ENCODE results near the gene COL8A1.
"Not testable (repeated sequence)": the region's sequence is repeated elsewhere in the genome, so short reads cannot be mapped to it uniquely, and the experiment has no call there.

COL8A1 gene

GRCh38 chr3:99836681-99837080 is 198.3 kb downstream of the COL8A1 start:
- H3K4me3 ChIP-seq (ENCODE audit: low read depth, low read length) = no peak overlapping the region

GRCh38 chr3:99837715-99838114 is 199.3 kb downstream of the COL8A1 start:
- H3K4me3 ChIP-seq (ENCODE audit: low read depth, low read length) = no peak overlapping the region

GRCh38 chr3:99838755-99839154 is 200.4 kb downstream of the COL8A1 start:
- no peak overlapping the region for H3K4me3 ChIP-seq (ENCODE audit: low read depth, low read length)

- no peak overlapping the region for H3K4me3 ChIP-seq (ENCODE audit: low read depth, low read length)
These were observed 201.2 kb downstream of the COL8A1 start for GRCh38 chr3:99839613-99840012.

GRCh38 chr3:99841949-99842348 is 203.6 kb downstream of the COL8A1 start:
- H3K4me3 ChIP-seq (ENCODE audit: low read depth, low read length) = not testable (repeated sequence)

- H3K4me3 ChIP-seq (ENCODE audit: low read depth, low read length) = no peak overlapping the region
These were observed 204.6 kb downstream of the COL8A1 start for GRCh38 chr3:99842826-99843589.

- H3K4me3 ChIP-seq (ENCODE audit: low read depth, low read length) = no peak overlapping the region
These were observed 205.3 kb downstream of the COL8A1 start for GRCh38 chr3:99843590-99844258.

GRCh38 chr3:99845331-99845730 is 206.9 kb downstream of the COL8A1 start:
- H3K4me3 ChIP-seq (ENCODE audit: low read depth, low read length) = no peak overlapping the region

GRCh38 chr3:99845999-99846398 is 207.6 kb downstream of the COL8A1 start:
- H3K4me3 ChIP-seq (ENCODE audit: low read depth, low read length) = no peak overlapping the region

- no peak overlapping the region for H3K4me3 ChIP-seq (ENCODE audit: low read depth, low read length)
These were observed 208.2 kb downstream of the COL8A1 start for GRCh38 chr3:99846477-99847160.

GRCh38 chr3:99848433-99848832 is 210.0 kb downstream of the COL8A1 start:
- H3K4me3 ChIP-seq (ENCODE audit: low read depth, low read length) = no peak overlapping the region

All from iPS-11a (cell line).